CD4-positive, alpha-beta T cell treated with Interferon alpha-2 for 1 hour (primary cell): ENCODE data around the gene TRABD.

Experiments used
- DNase-seq, 2 donors: peaks; one replicate each; pipeline ENCODE4 v3.0.0-alpha.2; 2020 to 2022

Gene TRABD

DNA sequence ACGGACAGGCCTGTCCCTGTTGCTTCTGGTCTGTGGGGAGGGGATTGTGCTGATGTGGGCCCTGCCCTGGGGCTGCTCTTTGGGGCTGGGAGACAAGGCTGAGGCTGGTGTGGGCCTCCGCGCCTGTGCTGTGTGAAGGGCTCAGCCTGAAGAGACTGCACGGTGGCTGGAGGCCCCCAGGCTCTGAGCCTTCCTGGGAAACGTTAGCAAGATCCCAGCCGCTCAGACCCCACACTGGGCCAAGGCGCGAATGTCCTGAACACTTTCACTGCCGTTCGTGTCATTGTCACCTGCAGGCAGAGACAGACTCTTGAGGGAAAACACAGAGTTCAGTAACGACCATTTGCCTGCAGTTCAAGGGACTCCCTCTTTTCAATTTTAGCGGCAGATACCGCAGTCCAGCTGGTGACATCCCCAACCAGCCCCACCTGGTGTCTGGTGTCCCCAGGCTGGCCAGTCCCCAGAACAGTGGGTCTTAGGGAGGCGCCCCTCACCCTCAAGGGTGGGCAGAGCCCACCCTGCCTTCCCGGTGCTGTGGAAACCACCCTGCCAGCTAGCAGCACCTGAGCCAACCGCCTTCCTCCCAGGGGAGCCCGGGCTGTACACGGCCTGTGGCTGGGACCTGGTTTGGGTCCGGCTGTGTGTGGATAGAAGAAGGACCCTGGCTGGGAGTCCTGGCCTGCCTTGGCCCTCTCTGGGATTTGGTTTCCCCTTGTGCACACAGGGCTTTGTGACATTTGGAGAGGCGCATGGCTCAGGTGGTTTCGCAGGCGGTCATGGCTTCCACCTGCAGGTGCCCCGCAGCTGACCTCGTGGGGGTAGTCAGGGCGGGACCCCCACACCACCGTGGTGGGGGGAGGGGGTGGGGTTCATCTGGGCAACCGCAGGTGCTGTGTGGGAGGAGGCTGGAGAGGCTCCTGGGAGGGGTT is 9.5 kb upstream of the TRABD start:
- no peak for DNase-seq

DNA sequence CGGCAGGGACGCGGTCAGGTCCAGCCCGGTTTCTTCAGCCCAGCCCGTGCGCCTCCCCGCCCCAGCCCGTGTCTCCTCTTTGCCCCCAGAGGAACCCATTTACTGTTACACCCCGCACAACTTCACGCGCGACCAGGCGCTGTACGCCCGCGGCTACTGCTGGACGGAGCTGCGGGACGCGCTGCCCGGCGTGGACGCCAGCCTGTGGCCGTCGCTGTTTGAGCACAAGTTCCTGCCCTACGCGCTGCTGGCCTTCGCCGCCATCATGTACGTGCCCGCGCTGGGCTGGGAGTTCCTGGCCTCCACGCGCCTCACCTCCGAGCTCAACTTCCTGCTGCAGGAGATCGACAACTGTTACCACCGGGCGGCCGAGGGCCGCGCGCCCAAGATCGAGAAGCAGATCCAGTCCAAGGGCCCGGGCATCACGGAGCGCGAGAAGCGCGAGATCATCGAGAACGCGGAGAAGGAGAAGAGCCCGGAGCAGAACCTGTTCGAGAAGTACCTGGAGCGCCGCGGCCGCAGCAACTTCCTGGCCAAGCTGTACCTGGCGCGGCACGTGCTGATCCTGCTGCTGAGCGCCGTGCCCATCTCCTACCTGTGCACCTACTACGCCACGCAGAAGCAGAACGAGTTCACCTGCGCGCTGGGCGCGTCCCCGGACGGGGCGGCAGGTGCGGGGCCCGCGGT is 8.7 kb upstream of the TRABD start:
- DNase-seq, result no peak

DNA sequence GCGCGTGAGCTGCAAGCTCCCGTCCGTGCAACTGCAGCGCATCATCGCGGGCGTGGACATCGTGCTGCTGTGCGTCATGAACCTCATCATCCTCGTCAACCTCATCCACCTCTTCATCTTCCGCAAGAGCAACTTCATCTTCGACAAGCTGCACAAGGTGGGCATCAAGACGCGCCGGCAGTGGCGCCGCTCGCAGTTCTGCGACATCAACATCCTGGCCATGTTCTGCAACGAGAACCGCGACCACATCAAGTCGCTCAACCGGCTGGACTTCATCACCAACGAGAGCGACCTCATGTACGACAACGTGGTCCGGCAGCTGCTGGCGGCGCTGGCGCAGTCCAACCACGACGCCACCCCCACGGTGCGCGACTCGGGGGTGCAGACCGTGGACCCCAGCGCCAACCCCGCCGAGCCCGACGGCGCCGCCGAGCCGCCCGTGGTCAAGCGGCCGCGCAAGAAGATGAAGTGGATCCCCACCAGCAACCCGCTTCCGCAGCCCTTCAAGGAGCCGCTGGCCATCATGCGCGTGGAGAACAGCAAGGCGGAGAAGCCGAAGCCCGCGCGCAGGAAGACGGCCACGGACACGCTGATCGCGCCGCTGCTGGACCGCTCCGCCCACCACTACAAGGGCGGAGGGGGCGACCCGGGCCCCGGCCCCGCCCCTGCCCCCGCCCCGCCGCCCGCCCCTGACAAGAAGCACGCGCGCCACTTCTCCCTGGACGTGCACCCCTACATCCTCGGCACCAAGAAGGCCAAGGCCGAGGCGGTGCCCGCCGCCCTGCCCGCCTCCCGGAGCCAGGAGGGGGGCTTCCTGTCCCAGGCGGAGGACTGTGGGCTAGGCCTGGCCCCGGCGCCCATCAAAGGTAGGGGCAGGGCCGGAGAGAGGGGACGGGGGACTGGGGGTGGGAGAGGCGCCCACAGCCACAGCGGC is 7.9 kb upstream of the TRABD start:
- DNase-seq, result no peak

GRCh38 chr22:50178471-50178864 is 7.2 kb upstream of the TRABD start:
- DNase-seq, result no peak

DNA sequence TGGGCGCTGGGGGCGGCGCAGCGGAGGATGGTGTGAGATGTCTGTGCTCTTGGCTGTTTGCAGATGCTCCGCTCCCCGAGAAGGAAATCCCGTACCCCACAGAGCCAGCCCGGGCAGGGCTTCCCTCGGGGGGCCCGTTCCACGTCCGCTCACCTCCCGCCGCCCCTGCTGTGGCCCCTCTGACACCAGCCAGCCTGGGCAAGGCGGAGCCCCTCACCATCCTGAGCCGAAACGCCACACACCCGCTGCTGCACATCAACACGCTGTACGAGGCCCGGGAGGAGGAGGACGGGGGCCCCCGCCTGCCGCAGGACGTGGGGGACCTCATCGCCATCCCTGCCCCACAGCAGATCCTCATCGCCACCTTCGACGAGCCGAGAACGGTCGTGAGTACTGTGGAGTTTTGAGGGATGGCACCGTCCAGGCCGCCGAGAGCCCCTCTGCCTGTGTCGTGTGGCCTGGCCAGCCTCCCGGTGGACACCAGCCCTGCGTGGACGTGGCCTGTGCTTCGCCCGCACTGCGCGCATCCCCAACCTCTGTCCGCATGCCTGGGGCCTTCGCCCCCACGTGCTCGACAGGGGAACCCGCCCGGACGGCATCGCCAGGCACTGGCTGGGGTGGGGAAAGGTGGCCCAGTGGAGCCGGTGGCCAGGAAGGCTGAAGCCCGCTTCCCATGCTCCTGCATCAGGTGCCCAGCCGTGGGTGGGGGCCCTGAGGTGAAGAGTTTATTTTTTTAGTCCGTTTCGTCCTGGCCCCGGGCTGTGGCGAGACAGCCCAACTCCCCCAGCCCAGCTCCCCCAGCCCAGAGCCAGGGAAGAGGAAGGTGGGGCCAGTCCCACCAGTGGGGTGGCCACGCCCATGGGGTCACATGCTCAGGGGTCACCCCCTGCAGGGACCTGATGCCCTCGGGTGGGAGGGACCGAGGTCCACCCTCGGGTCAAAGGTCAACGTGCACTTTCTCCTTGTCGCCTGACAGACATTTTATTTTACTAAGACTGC is 6.5 kb upstream of the TRABD start:
- no peak for DNase-seq

GRCh38 chr22:50179937-50180726 is 5.6 kb upstream of the TRABD start:
- DNase-seq, result no peak

GRCh38 chr22:50180727-50181521 is 4.8 kb upstream of the TRABD start:
- no peak for DNase-seq

DNA sequence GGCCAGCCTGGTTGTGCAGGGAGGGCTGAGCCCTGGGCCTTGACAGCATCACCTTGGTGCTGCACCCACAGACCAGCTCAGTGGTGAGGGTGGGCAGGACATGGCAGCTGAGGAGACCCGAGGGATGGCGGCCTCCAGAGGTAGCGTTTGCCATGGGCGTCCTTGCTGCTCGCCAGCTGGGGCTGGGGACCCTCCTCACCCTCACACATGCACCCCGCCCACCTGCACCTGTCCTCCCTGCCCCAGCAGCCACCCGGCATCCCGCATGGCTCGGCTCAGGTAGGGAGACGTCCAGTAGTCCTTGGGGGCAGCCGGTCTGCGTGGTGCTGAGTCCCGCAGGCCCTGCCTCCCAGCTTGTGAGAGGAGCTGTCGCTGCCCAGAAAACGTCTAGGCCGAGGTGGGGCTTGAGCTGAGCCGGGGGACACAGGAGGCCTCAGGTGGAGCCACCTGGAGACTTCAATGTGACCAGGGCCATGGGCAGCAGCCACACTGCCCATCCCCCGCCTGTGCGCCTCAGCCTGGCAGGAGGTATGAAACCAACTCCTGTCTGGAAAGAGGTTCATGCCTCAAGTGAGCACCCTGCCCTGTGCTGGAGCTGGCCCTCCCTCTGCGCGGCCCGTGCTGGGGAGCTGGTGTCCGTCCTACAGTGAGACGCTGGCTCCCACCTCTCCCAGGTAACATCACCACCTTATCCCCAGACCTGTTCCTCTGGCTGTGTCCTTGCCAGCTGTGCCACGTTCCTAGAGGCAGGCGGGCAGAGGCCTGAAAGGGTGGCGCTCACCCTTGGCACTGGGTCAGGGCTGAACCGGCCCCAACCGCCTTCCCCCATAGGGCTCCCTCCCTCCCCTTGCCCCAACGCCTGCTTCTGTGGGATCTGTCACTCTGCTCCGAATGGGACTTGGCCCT is 3.3 kb upstream of the TRABD start:
- DNase-seq, result no peak

DNA sequence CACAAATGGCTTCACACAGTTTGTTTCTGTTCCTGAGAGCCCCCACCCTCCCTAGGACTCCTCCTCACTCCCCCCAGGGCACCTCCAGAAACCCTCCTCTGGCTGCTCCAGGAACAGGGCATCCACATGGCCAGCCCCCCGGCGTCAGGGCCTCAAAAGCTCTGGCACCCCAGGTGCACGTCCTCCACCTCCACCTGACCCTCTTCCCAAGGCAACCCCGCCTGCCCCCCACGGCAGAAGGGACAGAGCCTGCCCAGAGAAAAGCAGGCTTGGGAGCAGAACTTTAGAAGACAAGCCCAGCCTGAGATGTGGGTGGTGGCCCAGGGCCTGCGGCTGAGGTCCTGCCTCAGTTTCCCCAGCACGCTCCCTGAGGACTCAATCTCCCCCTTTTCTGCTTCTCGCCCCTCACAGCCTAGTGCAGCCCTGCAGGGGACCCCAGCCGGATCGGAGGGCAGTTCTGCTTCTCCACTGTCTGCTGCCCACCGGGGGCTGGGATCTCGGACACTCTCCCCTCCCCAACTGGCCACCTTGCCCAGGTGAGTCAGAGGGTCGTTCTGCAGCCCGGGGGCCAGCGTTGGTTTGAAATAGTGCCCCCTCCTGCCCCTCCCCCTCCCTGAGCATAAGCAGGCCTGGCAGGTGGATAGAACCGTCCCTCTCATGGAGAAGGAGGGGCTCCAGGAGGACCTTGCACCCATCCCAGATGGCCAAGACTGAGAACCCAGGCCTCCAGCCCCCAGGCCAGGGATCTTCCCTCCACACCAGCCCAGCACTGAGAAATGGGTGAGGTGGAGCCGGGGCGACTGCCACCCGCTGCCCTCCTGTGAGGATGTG is 2.4 kb upstream of the TRABD start:
- no peak for DNase-seq

GRCh38 chr22:50184004-50184901 is 1.5 kb upstream of the TRABD start:
- no peak for DNase-seq

- DNase-seq, result no peak
Observed at GRCh38 chr22:50184902-50185374, 775 bp upstream of the TRABD start.

DNA sequence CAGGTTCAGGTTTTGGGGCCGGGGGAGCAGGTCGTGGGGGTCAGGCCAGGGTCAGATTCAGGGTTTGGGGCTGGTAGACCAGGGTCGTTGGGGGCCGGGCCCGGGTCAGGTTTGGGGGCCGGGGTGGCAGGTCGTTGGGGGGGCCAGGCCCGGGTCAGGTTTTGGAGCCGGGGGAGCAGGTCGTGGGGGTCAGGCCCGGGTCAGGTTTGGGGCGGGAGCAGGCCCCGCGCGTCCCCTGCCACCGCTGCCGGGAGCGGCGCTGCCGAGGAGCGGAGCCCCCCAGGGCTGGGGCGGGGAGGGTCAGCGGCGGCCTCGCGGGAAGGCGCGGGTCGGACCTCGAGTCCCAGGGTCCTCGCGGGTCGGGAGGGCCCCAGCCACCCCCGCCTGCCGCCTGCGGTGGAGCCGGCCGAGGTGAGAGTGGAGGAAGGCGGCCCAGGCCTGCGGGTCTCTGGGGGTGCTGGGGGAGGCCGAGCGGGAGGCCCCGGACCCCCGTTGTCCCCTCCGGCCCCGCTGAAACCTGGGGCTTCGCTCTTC is 535 bp downstream of the TRABD start:
- DNase-seq, result no peak

DNA sequence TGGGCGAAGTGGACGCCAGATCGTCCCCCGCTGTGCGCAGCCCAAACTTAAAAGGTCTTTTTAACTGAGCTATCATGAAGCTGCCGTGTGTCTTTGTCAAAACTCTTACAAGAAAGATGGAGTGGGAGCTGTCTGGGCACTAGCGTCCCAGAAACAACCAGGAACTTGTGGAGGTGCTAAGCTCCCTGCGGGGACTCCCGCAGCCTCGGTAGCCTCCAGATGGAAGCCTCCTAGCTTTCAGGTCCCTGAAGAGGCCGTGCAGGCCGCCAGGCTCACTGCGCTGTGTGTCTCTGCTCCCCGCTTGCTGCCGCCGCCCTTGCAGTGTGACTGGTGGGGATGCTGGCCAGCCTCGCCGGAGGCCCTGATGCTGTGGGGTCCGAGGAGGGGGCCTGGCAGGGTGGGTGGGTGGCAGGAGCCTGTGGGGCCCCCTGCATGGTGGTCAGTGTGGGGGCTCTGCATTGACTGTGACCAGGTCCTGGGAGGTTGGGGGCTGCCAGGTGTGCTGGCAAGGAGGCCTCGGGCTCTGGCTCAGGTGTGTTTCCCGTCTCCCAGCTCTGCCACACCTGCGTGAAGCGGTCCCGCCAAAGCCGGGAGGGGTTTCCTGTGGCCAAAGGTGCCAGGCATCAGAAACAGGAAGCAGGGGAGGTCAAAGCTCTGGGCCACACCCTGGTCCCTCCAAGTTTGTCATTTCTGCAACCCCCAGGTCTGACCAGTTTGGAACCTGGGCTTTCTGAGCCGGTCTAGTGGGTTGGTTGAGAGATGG is 1.2 kb downstream of the TRABD start:
- DNase-seq, result no peak

GRCh38 chr22:50188356-50188755 is 2.6 kb downstream of the TRABD start:
- DNase-seq, result no peak

DNA sequence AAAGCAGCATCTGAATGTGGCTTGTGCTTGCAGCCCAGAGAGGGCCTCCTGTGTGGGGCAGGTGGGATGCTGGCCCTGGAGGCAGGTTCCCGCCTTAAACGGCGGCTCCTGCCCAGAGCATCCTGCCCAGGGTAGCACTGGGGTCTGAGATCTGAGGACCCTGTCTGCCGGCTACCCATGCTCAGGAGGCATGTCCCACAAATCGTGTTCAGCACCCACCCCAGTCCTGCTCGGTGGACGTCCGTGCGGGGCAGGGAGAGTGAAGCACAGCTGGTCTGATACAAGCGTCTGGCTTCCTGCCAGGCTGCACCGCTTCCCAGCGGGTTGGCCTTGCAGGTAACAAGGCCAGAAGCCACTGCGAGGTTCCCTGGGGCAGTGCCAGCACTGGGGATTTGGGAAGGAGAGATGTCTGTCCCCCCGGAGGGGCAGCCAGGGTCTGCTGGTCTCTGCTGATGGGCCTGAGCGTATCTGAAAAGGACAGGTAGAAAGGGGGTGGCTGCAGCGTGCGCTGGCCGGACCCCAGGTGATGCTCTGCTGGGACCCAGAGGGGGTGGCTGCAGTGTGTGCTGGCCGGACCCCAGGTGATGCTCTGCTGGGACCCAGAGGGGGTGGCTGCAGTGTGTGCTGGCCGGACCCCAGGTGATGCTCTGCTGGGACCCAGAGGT is 3.6 kb downstream of the TRABD start:
- no peak for DNase-seq
